NK-92 (cell line): ENCODE results near the gene RASSF7.
"Not testable (repeated sequence)": the region's sequence is repeated elsewhere in the genome, so short reads cannot be mapped to it uniquely, and the experiment has no call there.

Source experiments
- DNase-seq: peaks from one replicate; lab custom pipeline; 2025; ENCODE audit not compliant: unreplicated experiment; lab: John Stamatoyannopoulos, UW

Gene RASSF7, protein sequence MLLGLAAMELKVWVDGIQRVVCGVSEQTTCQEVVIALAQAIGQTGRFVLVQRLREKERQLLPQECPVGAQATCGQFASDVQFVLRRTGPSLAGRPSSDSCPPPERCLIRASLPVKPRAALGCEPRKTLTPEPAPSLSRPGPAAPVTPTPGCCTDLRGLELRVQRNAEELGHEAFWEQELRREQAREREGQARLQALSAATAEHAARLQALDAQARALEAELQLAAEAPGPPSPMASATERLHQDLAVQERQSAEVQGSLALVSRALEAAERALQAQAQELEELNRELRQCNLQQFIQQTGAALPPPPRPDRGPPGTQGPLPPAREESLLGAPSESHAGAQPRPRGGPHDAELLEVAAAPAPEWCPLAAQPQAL

DNA sequence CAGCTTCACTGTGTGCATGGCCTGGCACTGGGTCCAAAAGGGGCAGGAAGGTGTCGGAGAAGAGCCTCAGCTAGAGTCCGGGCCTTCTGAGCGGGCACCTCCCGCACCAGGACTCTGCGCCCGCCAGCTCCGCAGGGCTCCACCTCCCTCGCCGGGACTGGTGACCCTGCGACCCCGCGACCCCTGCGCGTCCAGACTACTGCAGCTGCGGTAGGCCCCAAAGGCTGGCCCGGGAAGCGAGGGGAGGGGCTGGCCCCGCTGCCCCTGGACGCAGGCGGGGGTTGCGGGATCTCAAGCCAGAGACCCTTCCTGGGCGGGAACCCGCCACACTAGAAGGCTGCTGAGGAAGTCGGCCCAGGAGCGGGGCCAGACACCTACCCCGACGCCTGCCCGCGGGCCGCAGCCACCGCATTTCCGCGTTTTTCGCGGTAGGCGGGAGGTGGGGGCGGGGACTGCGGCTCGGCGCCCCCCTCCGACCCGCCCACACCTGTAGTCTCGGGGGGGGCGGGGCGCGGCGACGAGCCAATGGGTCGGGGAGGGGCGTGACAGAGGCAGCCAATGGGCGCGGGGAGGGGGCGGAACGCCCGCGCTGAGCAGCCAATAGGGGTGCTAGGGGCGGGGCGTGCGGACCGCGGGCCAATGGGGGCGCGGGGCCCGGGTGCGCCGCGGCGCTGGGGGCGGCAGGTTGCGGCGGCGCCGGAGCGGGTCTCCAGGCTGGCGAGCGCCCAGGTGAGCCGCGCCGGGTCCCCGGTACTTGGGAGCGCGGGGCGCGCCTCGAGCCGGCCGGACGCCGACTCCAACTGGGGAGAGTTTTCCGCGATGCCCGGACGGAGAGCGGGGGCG, at the start of gene RASSF7, which contains the start of gene LMNTD2:
RASSF7 (plus strand) TSS at position 666 of the 843 bp plus-strand sequence. CDS start 799 bp downstream, outside the sequence.
LMNTD2 (minus strand) TSS at position 434 of the 843 bp plus-strand sequence; CDS start at position 412, 22 bp downstream.
- DNase-seq, result peak; percentile 58

DNA sequence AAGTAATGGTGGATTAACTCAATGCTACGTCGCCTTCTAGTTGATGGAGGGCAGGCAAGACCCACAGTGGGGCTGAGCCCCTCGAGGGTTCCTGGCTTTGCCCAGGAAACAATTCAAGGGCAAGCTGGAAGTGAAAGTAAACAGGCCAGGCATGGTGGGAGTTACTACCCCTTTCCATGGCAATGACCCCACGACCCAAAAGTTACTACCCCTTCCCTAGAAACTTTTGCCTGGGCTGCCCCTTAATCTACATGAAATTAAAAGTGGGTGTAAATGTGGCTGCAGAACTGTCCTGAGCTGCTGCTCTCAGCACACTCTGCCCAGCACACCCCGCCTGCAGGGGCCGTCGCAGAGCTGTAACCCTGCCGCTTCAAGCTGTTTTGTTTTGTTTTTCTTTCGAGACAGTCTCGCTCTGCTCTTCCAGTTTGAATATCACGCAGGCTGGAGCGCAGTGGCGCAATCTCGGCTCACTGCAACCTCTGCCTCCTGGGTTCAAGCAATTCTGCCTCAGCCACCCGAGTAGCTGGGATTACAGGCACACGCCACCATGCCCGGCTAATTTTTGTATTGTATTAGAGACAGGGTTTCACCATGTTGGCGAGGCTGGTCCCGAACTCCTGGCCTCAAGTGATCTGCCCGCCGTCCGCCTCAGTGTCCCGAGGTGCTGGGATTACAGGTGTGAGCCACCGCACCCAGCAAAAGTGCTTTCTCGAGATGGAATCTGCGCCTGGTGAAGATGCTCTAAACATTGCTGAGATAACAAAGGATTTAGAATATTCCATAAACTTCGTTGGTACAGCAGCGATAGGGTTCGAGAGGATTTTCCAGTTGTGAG, 47.8 kb upstream of the RASSF7 start:
- DNase-seq, result no peak

GRCh38 chr11:514606-515005, 46.2 kb upstream of the RASSF7 start:
- no peak for DNase-seq

GRCh38 chr11:515131-515530, 45.6 kb upstream of the RASSF7 start:
- no peak for DNase-seq

- DNase-seq, result no peak
Observed at GRCh38 chr11:516400-516799, 44.4 kb upstream of the RASSF7 start.

DNA sequence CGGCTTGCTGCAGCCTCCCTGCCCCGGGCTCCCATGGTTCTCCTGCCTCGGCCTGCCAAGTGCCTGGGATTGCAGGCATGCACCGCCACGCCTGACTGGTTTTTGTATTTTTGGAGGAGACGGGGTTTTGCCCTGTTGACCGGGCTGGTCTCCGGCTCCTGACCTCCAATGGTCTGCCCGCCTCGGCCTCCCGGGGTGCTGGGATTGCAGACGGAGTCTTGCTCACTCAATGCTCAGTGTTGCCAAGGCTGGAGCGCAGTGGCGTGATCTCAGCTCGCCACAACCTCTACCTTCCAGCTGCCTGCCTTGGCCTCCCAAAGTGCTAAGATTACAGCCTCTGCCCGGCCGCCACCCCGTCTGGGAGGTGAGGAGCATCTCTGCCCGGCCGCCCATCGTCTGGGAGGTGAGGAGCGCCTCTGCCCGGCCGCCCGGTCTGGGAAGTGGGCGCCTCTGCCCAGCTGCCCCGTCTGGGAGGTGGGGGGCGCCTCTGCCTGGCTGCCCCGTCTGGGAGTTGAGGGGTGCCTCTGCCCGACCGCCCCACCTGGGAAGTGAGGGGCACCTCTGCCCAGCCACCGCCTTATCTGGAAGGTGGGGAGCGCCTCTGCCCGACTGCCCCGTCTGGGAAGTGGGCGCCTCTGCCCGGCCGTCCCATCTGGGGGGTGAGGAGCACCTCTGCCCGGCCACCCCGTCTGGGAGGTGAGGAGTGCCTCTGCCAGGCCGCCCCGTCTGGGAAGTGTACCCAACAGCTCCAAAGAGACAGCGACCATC, 43.7 kb upstream of the RASSF7 start:
- DNase-seq, result not testable (repeated sequence)

- no peak for DNase-seq
Observed at GRCh38 chr11:518463-519202, 42.1 kb upstream of the RASSF7 start.

DNA sequence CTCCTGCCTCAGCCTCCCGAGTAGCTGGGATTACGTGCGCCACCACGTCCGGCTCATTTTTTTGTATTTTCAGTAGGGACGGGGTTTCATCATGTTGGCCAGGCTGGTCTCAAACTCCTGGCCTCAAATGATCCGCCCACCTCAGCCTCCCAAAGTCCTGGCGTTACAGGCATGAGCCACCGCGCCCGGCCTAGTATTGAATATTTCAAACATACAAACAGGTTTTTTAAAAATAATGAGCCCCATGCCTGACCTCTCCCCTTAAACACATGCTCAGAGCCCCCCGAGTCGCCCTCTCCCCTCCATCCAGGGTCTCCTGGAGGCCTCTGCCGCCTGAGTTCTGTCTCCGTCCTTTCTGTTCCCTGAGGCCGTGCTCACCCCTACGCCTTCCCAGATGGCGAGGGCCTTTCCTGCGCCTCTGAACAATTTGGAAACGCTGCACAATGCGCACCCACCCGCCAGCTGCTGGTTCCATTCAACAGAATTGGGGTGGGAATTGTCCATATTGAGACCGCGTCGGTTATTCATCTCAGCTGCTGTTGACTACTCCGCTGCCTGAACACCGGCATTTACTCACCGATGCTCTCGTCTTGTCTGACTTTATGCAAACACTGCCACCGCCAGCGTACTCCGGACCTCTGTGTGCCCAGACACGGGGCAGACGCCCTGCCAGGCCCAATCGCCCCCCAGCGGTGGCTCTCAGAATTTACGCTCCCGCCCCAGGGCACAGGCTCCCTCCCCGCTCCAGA, 40.2 kb upstream of the RASSF7 start:
- no peak for DNase-seq

DNA sequence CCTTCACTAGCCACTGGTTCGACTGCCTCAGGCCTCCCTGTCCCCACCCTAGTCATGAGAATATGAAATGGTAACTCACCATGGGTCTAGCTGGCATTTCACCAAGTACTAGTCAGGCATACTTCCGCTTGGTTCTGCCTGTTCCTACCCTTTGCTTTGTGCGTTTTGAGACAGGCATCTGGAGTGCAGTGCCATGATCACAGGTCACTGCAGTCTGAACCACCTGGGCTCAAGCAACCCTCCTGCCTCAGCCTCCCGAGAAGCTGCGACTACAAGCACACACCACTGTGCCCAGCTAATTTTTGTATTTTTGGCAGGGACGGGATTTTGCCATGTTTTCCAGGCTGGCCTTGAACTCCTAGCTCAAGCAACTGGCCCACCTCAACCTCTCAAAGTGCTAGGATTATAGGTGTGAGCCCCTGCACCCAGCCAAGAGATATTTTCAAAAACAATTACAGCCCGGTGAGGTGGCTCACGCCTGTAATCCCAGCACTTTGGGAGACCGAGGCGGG, 39.5 kb upstream of the RASSF7 start:
- no peak for DNase-seq

DNA sequence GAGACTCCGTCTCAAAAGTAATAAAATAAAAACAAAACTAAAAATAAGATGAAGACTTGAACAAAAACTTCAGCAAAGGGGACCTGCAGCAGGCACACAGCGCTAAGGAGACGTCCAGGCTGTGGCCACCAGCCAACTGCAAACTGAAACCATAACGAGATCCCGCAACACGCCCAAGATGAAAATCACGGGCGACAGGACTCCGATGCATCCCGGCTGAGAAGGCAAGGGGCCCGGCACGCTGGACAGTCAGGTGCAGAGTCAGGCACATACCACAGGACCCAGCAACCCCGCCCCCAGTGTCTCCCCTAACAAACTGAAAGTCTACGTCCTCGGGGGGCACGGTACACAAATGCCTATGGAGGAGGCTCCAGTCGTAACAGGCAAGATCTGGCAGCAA, 34.6 kb upstream of the RASSF7 start:
- no peak for DNase-seq

DNA sequence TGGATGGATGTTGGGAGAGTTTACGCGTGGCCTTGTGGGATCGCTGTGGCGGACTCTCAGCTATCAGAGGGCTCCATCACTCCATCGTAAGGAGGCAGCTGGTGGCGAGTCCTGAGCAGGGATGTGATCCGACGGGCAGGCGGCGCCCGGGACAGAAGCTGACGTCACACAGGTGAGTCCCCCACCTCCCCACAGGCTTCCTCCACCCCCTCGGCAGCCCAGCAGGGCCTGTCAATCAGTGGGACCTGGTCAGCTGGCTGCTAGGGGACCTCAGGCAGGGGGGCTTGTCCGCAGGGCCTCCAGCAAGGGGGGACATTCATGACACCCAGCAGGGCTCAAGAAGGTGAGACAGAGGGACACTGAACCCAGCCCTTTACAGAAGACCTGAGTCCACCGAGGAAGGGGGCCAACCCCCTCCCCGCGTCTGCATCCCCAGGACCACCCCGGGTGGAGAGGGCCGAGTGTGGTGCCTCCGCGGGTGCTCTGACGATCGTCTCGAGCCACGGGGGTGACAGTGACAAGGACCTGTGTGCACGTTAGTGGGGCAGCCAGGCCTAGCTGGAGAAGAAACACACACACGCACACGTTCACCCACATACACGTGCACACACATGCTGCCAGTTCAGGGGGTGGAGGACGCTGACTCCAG, 32.5 kb upstream of the RASSF7 start:
- DNase-seq, result no peak

DNA sequence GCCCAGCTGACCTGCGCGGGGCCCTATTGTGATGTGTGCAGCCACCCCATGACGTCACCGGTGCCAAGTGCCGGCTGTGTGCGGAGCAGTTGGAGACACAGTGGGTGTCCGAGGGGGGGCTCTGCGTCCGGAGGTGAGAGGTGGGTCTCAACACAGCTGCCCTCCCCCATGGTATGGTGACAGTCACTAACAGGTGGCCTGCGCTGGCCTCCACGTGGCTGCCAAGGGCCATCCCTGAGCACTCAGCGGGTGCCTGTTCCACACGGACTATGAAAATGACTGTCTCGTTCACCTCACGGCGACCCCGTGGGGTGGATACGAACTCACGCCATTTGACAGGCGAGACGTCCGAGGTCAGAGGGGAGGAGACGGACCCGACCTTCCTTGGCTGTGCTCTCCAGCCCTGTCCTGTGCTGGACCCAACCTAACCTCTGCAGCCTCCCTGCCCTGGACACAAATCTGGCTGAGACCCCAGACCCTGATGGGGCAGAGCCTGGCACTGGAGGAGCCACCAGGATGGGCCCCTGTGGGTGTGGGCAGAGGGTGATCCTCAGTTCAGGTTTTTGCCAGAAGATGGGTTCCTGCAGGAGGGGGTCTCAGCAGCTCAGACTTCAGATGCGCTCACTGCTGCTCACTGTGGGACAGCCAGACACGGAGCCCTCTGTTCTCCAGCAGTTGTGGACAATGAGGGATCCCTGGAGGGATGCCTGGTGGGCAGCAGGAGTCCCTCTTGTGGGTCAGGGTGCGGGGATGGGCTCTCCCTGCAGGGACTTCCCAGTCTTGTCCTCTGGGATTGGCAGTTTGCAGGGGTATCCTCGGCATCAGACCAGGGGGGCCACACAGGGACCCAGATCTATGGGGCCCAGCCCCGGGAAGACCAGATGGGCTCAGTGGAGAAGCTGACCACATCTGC, 31.7 kb upstream of the RASSF7 start:
- no peak for DNase-seq

- no peak for DNase-seq
Observed at GRCh38 chr11:529728-530411, 30.9 kb upstream of the RASSF7 start.

DNA sequence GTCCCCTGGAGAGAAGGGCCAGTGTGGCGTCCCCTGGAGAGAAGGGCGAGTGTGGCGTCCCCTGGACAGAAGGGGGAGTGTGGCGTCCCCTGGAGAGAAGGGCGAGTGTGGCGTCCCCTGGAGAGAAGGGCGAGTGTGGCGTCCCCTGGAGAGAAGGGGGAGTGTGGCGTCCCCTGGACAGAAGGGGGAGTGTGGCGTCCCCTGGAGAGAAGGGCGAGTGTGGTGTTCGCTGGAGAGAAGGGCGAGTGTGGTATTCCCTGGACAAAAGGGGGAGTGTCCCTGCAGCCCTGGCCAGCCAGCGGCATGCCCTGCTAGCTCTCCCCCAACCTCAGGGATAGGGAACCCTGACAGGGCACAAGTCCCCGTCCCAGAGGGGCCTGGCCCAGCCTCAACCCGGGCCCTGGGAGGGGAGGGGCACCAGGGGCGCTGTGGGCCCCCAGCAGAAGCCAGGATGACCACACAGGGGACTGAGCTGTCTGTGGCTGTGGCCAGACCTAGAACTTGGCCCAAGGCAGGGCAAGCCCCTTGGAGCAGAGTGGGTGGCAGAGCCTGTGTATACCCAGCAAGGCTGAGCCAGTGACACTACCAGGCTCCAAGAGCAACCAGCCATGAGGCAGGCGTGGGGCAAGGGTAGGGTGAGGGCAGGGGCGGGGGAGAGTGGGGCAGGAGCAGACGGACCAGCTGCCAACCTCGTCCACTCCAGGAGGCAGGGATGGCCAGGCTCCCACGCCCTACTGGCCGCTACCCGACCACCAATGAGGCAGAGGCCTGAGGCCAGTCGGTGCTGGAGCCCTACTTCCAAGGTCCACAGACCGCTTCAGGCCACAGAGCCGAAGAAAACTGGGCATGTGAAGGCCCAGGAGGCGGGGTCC, 29.6 kb upstream of the RASSF7 start:
- no peak for DNase-seq

DNA sequence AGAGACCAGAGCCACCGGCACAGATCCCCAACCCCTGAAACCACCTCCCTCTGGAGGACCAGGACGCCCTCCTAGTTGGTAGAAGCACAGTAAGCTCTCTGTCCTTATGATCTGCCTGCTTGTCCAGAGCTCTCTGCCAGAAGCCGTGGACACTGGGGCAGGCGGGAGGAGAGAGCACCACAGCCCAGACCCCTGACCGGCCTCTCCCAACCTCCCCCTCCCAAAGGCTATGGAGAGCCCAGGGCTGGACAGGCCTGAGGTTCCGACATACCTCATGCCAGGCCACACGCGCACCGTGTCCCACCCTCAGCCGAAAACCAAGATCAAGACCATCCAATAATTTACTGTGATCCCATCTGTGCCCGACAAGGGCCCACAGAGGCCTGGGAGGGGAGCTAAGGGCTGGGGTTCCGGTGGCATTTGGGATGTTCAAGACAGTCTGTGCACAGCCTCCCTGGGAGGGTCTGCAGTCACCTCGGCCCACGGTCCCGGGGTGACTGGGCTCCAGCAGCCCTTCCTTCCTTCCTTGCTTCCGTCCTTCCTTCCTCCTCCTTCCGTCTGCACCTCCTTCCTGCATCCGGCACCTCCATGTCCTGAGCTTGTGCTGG, 28.7 kb upstream of the RASSF7 start:
- DNase-seq, result no peak
